ENCODE data around the gene CD99L2.

GRCh38 chrX:150768132-150768485, 130.4 kb downstream of the CD99L2 start:
- TF ChIP-seq CTCF (IDR thresholded peaks at IDR 0.05; ENCODE audit: low read depth, low read length, poor library complexity, severe bottlenecking) (no peak), EZH2phosphoT487 (IDR thresholded peaks at IDR 0.05; ENCODE audit: borderline replicate concordance, low read length) (no peak)
